Ovary (tissue), 3 donors: ENCODE results near the gene DSCAML1.

Experiments
- CTCF ChIP-seq, 3 donors: fragments of 450-650 bp in 2 of 3; fragments of 200-600 bp in 1 of 3; IDR thresholded peaks; one replicate each; pipeline versions ENCODE4 v1.5.1 to v1.8.0; 2016 to 2022; ENCODE audit warnings: antibody characterized with exemption in 3 of 3, mild to moderate bottlenecking in 1 of 3
- POLR2A ChIP-seq: fragments of 450-650 bp; IDR thresholded peaks from one replicate; pipeline ENCODE4 v1.6.1; 2017; ENCODE audit warnings: antibody characterized with exemption, mild to moderate bottlenecking, moderate library complexity
- donor health status: DM: no; HTN: no; CAD: no.

- TF ChIP-seq CTCF (IDR thresholded peaks at IDR 0.05) (no peak), POLR2A (no peak)
These were observed 369.6 kb downstream of the DSCAML1 start for GRCh38 chr11:117427356-117427874.
